Mucosa of descending colon (tissue), 3 donors: ENCODE measurements around the gene TMEM214. TPM values are rescaled to one million over a fixed set of nuclear protein-coding genes. Genes with fewer than 3 reads are reported as not detected.
A peak's percentile ranks its signal among the peaks of the same experiment; 100 is the strongest.

Experiments
- ATAC-seq: fragments of 200-7000 bp; cut with Tn5 transposase; one replicate; pipeline ENCODE4 v1.9.1; 2020; ENCODE audit warnings: mild to moderate bottlenecking, moderate library complexity
- DNase-seq, 3 donors: peaks; one replicate each; pipeline ENCODE4 v3.0.0-alpha.2; 2020
- H3K36me3 ChIP-seq: fragments of 200-600 bp; one replicate; pipeline ENCODE4 v1.8.0; 2021; ENCODE audit warnings: low read depth, mild to moderate bottlenecking
- H3K4me1 ChIP-seq: fragments of 200-600 bp; one replicate; pipeline ENCODE4 v1.8.0; 2021; ENCODE audit warnings: low read depth, mild to moderate bottlenecking
- H3K4me3 ChIP-seq: fragments of 200-600 bp; one replicate; pipeline ENCODE4 v1.8.0; 2021; ENCODE audit warnings: mild to moderate bottlenecking
- H3K9me3 ChIP-seq: fragments of 200-600 bp; one replicate; pipeline ENCODE4 v1.8.0; 2021; ENCODE audit warnings: mild to moderate bottlenecking
- intact Hi-C, 2 donors: fragments of 100-400 bp; cut with DNase I in 1 of 2; cut with micrococcal nuclease in 1 of 2; formaldehyde crosslinking; loops; one replicate each; pipeline versions ENCODE4 v1.11.0 to v1.11.1; 2022; cut with DNase I, micrococcal nuclease
- total RNA-seq, 3 donors: library from RNA; stranded (reverse); fragmentation: NEBNext Ultra II Directional in 2 of 3; extraction: Animal tissue kit (Norgen Biotek cat#: 25700) in 2 of 3; gene quantifications; one replicate each; pipeline versions ENCODE4 v1.2.1 to v1.2.4, GENCODE V29; 2021 to 2023
- TF ChIP-seq, protein P1 (sequence below): fragments of 200-600 bp; IDR thresholded peaks from one replicate; pipeline ENCODE4 v1.8.0; 2022; ENCODE audit warnings: antibody characterized with exemption, mild to moderate bottlenecking
- donor health status: DM: no; HTN: no; CAD: no; lungs with moderate emphysema.
- donor health status: DM: no; HTN: no; CAD: no.
- donor health status: DM: no; HTN: yes; CAD: no.

Gene TMEM214
- total RNA-seq, 3 donors from 2014 or later, result 78.9 to 93.3 (median 80.1) TPM

DNA sequence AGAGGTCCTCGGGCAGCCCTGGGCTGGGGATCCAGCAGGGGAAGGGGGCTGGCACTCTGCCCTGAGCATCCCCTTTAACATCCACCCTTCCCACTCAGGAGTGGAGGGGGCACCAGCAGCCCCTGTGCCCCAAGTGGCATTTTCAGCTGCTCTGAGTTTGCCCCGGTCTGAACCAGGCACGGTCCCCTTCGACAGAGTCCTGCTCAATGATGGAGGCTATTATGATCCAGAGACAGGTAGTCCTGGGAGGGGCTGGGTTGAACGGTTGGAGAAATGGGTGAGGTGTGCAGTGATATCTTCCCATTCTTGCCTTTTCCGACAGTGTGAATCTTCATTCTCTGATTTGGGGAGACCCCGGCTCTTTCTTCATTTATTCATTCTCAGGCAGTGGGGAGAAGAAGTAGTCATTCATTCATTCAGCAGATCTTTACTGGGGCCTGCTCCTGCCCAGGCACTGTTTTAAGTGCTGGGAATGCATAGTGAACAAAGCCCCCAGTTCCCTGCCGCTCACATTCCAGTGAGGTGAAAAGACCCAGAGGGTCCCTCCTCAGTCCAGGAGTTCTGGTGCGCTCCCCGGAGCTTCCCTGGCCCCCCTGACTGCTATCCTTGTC lies 52.4 kb downstream of the TMEM214 start:
- Histone ChIP-seq H3K9me3 (no peaks in the 10 kb centered on the region), H3K4me3 (no peak overlapping the region), H3K36me3 (no peaks in the 10 kb centered on the region), H3K4me1 (peaks cover 36% of the 10 kb centered on the region)
- no peak for ATAC-seq
- DNase-seq, result no peak
- TF ChIP-seq, protein P1, sequence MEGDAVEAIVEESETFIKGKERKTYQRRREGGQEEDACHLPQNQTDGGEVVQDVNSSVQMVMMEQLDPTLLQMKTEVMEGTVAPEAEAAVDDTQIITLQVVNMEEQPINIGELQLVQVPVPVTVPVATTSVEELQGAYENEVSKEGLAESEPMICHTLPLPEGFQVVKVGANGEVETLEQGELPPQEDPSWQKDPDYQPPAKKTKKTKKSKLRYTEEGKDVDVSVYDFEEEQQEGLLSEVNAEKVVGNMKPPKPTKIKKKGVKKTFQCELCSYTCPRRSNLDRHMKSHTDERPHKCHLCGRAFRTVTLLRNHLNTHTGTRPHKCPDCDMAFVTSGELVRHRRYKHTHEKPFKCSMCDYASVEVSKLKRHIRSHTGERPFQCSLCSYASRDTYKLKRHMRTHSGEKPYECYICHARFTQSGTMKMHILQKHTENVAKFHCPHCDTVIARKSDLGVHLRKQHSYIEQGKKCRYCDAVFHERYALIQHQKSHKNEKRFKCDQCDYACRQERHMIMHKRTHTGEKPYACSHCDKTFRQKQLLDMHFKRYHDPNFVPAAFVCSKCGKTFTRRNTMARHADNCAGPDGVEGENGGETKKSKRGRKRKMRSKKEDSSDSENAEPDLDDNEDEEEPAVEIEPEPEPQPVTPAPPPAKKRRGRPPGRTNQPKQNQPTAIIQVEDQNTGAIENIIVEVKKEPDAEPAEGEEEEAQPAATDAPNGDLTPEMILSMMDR, result no peak
- intact Hi-C loops, result loop anchor here in 1 of 2 donors (10.0 kb wide), 2 partner anchors 50 to 120 kb away; partner anchors contain the start of gene TMEM214

DNA sequence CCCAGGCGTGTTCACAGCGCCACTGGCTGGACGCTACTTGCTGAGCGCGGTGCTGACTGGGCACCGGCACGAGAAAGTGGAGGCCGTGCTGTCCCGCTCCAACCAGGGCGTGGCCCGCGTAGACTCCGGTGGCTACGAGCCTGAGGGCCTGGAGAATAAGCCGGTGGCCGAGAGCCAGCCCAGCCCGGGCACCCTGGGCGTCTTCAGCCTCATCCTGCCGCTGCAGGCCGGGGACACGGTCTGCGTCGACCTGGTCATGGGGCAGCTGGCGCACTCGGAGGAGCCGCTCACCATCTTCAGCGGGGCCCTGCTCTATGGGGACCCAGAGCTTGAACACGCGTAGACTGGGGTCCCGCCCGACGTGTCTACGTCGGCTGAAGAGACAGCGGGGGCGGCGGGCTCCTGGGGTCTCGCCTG lies 52.9 kb downstream of the TMEM214 start:
- ATAC-seq, result peak; percentile 62
- intact Hi-C loops, result loop anchor here in 1 of 2 donors (10.0 kb wide), 2 partner anchors 51 to 121 kb away; partner anchors contain the start of gene TMEM214
- Histone ChIP-seq H3K4me3 (peak overlapping the region; percentile 28), H3K36me3 (no peaks in the 10 kb centered on the region), H3K4me1 (peaks cover 33% of the 10 kb centered on the region), H3K9me3 (no peaks in the 10 kb centered on the region)
- peak; percentile 80 to 87 (median 86) for DNase-seq
- TF ChIP-seq, protein P1, result no peak

DNA sequence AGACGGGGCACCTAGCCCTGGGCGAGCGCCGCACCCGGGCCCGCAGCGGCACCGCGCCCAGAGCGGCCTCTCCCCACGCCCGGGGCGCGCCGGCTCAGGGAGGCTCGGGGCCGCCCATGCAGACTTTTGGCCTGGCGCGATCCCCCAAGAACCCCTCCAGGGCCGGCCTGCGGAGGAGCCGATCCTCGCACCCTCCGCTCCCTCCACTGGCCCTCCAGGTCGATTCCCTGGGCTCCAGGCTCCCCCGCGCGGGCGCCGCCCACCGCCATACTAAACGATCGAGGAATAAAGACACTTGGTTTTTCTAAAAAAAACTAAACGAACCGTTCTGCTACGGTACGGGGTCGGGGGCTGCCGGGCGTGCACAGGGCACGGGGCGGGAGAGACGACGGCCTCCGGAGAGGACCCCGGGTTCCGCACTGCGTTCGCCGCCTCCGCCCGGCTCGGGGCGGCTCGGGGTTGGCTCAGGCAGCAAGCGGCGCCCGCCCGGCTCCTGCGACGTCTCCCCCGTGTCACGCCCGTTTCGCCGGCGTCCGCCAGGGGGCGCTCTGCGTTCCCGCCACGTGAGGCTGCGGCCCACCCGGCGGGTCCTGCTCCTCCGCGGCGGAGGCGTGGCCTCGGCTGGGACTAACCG lies 53.4 kb downstream of the TMEM214 start:
- TF ChIP-seq, protein P1, result peak; percentile 97
- no peaks in the 10 kb centered on the region for H3K36me3 ChIP-seq
- peak; percentile 95 to 98 (median 96) for DNase-seq
- H3K9me3 ChIP-seq, result no peaks in the 10 kb centered on the region
- peak overlapping the region; percentile 28 for H3K4me3 ChIP-seq
- ATAC-seq, result peak; percentile 93
- intact Hi-C loops, result loop anchor here in 1 of 2 donors (10.0 kb wide), 2 partner anchors 51 to 121 kb away; partner anchors contain the start of gene TMEM214
- peaks cover 30% of the 10 kb centered on the region for H3K4me1 ChIP-seq

DNA sequence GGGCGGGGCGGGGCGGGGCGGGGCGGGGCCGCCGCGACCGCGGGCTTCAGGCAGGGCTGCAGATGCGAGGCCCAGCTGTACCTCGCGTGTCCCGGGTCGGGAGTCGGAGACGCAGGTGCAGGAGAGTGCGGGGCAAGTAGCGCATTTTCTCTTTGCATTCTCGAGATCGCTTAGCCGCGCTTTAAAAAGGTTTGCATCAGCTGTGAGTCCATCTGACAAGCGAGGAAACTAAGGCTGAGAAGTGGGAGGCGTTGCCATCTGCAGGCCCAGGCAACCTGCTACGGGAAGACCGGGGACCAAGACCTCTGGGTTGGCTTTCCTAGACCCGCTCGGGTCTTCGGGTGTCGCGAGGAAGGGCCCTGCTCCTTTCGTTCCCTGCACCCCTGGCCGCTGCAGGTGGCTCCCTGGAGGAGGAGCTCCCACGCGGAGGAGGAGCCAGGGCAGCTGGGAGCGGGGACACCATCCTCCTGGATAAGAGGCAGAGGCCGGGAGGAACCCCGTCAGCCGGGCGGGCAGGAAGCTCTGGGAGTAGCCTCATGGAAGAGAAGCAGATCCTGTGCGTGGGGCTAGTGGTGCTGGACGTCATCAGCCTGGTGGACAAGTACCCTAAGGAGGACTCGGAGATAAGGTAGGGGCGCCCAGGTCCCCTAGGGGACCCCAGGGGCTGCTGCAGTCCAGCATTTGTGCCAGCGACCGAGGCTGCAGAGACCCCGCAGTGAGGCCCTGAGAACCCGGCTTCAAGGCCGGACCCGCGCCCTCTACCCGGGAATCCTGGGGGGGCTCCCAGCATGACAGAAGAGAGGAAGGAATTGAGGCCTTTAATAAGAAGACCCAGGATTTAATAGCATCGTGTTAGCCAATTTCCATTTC lies 54.2 kb downstream of the TMEM214 start, which contains the start of gene KHK:
TSS of gene KHK (plus strand) at position 49 of the 870 bp plus-strand sequence. CDS start at position 537, 488 bp downstream.
- intact Hi-C loops, result loop anchor here in 1 of 2 donors (10.0 kb wide), 2 partner anchors 52 to 122 kb away; partner anchors contain the start of gene TMEM214
- DNase-seq (peak; percentile 67 to 85 (median 85)), ATAC-seq (peak; percentile 51)
- Histone ChIP-seq H3K4me1 (peaks cover 22% of the 10 kb centered on the region), H3K36me3 (no peaks in the 10 kb centered on the region), H3K4me3 (peak within 1 kb of the TSS; percentile 28), H3K9me3 (no peaks in the 10 kb centered on the region)
- TF ChIP-seq, protein P1, result no peak

DNA sequence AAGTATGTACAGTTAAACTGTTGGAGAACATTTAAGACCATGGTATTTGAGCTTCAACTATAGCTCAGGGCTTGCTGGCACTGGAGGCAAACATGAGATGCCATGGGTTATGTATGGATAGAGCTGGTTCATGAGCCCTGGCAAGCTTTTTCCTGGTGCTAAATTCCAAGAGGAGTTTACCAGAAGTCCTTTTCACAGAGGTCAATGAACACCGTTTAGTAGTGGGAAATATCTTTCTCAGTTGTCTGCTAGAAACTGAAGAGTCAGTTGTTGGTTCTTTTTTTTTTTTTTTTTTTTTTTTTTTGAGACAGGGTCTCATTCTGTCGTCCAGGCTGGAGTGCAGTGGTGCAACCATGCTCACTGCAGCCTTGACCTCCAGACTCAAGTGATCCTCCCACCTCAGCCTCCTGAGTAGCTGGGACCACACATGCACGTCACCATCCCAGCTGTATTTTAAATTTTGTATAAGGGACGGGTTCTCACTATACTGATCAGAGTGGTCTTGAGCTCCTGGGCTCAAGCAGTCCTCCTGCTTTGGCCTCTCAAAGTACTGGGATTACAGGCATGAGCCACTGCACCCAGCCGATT lies 55.2 kb downstream of the TMEM214 start:
- TF ChIP-seq, protein P1, result no peak
- intact Hi-C loops, result loop anchor here in 1 of 2 donors (10.0 kb wide), 2 partner anchors 53 to 123 kb away; partner anchors contain the start of gene TMEM214
- no peak for DNase-seq
- ATAC-seq, result no peak
- no peaks in the 10 kb centered on the region for H3K36me3 ChIP-seq
- H3K9me3 ChIP-seq, result no peaks in the 10 kb centered on the region
- H3K4me3 ChIP-seq, result no peak overlapping the region
- H3K4me1 ChIP-seq, result peaks cover 20% of the 10 kb centered on the region
